ENCODE results near the gene ZNF674.
"Not testable (repeated sequence)": the region's sequence is repeated elsewhere in the genome, so short reads cannot be mapped to it uniquely, and the experiment has no call there.

ZNF674 gene

GRCh38 chrX:46567388-46567787 is 22.2 kb upstream of the ZNF674 start:
- DNase-seq: no peak

GRCh38 chrX:46561824-46562657 is 16.8 kb upstream of the ZNF674 start:
- DNase-seq: peak; percentile 6

GRCh38 chrX:46559062-46559461 is 13.8 kb upstream of the ZNF674 start:
- DNase-seq: no peak

DNA sequence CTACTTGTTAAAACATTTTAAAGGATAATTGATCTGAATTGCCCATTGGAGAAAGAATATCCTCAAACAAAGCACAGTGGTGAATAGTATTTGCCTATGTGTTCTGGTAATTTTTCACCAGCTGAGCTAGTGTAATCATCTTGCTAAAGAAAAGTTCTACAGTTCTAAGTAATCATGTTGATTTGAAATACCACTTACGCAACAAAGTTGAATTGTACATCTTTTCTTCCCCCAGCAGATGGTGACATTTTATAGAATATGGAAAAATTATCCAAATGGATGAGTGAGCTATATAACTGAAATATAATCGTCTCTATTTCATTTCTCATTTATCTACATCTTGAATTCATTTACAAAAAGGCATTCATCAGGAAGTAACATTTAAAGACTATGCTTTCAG is 9.7 kb upstream of the ZNF674 start:
- DNase-seq: peak; percentile 45

- no peak for DNase-seq
Observed at GRCh38 chrX:46553935-46554334, 8.7 kb upstream of the ZNF674 start.

DNA sequence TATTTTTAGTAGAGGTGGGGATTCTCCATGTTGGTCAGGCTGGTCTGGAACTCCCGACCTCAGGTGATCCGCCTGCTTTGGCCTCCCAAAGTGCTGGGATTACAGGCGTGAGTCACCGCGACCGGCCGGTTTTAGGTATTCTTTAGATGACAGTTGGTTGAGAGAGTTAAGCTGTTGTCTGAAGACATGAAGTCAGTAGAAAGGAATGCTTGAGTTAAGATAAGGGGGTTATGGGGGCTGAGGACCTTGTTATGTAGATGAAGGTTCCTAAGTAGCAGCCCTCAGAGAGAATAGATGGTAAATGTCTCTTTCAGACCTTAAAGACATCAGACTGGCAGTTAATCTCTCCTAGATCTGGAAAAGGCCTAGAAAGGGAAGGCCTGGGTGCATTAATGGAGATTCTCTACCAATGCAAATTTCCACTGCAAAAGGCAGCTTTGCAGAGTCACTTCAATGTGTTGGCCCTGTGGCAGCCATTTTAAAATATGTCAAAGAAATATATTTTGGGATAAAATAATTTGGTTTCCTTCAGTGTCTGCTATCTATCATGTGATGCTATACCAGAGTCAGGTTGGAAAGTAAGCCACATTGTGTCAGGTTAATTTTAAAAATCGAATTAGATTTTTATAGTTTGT is 6.4 kb upstream of the ZNF674 start:
- no peak for DNase-seq

DNA sequence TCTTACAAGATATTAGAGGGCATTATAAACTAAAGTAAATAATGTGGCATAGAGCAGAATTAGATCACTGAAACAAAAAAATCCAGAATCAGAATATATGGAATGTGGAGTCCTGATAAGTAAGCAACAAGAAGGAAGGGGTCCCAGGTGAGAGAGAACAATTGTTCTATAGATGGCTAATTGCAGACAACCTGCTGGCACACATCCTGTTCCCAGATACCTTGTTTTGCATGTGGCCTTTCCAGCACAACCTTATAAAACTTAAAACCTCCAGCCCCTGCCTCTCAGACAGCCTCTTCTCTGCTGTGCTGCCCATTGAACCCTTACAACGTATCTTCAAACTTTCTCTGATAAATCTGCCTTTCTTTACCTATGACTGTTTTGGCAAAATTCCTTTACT is 4.7 kb upstream of the ZNF674 start:
- no peak for DNase-seq

- no peak for DNase-seq
Observed at GRCh38 chrX:46547857-46548256, 2.6 kb upstream of the ZNF674 start.

DNA sequence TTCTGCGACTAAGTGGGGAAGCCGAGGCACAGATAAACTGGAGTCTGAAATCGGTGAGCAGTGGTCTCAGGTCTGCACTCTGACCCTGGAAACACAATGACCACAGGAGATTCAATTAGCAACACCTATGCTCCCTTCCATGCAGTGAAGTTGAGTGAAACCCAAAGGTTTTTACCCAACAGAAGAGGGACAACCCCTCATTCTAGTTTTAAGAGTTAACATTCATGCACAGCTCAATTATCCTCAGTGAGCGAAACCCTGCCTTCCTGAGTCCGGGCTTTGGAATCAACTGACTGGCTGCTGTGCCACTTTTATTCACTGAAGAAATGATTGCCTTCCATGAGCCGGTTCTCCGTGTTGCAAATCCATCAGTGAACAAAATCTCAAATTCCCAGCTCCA is 694 bp downstream of the ZNF674 start:
- not testable (repeated sequence) for DNase-seq

DNA sequence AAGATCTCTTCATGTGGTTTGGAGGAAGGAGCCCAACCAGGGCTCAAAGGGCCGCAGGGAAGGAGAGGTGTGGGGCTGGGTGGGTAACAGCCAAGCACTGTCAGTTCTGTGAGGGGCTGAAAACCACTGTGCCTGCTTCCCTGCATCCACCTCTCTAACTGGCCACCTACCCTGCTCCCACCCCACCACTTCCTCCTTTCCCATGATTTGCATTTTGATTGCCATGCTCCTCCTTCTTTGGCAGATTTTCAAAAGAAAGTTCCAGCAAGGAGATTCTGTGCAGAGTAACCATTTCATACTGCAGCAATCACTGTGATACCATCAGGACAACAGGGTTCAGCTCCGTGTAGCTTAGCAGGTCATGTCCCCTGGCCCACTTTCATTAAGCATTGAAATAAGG is 1.8 kb downstream of the ZNF674 start:
- peak; percentile 52 for DNase-seq

DNA sequence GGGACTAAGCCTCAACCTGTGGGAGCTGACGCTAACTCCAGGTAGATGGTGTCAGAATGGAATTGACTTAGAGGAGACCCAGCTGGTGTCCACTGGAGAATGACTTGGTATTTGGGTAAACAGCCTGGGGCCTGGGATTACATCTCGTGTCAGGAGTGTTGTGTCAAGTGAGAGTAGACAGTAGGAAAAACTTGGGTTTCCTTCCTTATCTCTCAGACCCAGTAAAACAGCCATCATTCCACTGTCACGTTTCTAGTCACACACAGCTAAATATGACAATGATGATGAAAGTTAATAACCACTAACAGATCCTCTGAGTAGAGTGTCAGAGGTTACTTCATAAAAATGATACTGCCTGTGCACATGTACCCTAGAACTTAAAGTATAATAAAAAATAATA is 13.8 kb downstream of the ZNF674 start:
- peak; percentile 1 for DNase-seq

- not testable (repeated sequence) for DNase-seq
Observed at GRCh38 chrX:46530404-46530908, 14.8 kb downstream of the ZNF674 start.

GRCh38 chrX:46529740-46530403 is 15.3 kb downstream of the ZNF674 start:
- not testable (repeated sequence) for DNase-seq

DNA sequence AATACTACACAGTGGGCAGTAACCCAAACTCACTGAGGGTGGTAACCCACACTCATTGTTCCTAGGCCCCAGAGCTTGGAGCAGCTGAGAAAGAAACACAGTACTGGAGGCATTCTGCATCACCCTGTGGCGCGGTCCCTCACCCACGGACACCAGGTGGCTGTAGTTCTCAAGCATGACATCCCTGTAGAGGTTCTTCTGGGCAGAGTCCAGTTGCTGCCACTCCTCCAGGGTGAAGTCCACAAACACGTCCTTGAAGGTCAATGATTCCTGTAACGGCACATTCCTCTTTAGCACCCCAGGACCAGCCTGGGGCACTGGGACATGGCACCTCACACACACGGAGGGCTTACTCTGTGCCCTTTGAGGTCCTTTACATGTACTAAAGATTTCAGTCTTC is 16.6 kb downstream of the ZNF674 start:
- DNase-seq: not testable (repeated sequence)

- DNase-seq: no peak
Observed at GRCh38 chrX:46506076-46506475, 39.1 kb downstream of the ZNF674 start.

DNA sequence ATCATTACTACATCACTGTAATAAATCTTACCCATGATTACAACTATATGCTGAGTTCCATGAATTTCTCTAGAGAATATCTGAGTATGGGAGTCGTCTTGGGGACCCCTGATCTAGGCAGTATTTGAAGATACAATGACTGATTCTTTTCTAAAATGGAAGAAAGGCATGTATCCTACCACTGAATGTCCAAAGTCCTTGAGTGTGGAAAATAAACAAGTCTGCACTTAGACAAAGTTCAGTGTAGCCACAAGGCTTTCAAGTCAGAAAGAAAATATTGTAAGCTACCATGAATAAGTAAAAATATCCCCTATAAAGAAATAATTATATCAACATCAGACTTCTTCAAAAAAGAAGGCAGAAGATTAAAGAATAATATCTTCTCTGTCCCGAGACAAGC is 42.4 kb downstream of the ZNF674 start:
- no peak for DNase-seq

- DNase-seq: peak; percentile 14
Observed at GRCh38 chrX:46500054-46500453, 45.2 kb downstream of the ZNF674 start.

DNA sequence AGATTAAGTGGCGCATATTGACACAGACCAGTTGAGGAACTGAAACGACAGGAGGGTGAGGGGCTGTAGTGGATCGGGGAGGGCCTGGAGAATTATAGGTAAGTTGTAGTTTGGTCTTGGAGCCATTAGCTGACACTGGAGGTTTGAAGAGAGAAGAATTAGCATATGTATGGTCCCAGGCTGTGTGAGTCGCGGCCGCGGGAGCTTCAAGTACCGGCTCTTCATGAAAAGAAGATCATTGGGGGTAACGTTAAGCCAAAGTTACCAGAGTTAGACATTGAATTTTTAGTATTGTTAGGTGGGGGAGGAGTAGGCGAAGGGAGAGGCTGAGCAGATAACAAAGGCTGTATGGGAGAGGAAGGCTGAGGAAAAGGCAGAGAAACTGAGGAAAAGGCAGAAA is 56.5 kb downstream of the ZNF674 start:
- no peak for DNase-seq

GRCh38 chrX:46485897-46486296 is 59.3 kb downstream of the ZNF674 start:
- no peak for DNase-seq

- not testable (repeated sequence) for DNase-seq
Observed at GRCh38 chrX:46478634-46479033, 66.6 kb downstream of the ZNF674 start.

DNA sequence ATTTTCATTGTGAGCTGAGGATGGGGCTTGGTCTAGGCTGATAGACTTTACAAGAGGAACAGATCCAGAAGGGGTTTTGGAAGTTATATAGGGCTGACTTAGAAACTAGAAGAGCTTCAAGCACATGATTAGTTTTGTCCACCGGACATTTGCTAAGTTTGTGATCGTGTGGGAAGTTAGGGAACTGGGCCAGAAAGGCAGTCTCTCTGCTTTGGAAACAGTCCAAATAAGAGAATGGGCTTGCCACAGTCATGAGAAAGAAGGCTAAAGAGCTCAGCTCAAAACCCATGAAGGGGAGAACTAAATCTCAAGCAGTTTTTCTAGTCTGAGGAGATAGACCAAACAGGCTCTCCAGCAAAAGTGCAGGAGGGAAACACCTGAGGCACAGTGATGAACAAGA is 67.8 kb downstream of the ZNF674 start:
- no peak for DNase-seq

- no peak for DNase-seq
Observed at GRCh38 chrX:46465203-46465602, 80.0 kb downstream of the ZNF674 start.

DNA sequence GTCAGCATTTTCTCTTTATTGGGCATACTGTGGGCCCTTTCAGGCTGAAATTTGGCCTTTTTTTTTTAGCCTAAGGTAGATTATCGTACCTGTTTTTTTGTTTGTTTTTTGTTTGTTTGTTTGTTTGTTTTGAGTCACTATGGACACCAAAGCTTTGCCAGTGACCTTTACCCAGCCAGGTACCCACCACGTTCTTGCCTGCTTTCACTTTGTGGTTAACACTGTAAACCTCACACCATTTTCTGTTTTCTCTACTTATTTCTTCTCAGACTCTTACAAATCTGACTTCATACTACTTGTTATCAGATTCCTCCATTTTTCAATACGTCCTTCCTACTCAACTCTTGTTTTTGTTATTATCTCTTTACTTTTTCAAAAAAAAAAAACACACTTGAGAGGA is 81.5 kb downstream of the ZNF674 start:
- no peak for DNase-seq

DNA sequence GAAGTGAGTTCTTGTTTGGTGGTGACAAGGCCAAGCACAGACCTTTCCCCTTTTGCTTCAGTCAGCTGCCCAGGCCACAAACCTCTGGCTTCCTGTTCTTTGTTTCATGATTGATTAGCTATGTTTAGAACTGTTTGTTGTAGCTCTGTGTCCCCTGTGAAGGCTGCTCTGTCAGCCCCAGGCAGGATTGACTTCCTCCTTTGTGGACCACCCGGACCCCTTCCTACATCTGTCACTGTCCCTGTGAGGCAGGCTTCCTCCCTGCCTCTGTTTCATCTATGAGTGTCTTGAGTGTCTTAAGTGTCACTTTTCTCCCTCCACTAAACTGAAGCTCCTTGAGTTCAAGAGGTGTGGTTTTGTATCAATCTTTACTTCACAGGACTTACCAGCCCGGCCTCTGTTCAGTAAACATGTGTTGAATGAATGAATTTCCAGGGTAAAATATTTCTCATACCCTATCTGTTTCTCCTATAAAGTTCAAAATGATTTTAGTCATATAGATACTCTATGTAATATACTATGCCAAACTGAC is 83.5 kb downstream of the ZNF674 start:
- no peak for DNase-seq
